Fibroblast of the aortic adventitia (primary cell): ENCODE measurements around the gene CAMP. TPM values are rescaled to one million over a fixed set of nuclear protein-coding genes. Genes with fewer than 3 reads are reported as not detected.

Experiments used
- small RNA-seq: library from RNA; depleted of rRNA; stranded (forward); fragments of <200 nt; gene quantifications from one replicate; pipeline ENCODE3, GENCODE V24; 2012
- total RNA-seq: library from RNA; depleted of rRNA; stranded (reverse); fragments of >200 nt; gene quantifications from 2 replicates; pipeline ENCODE4 v1.2.3, GENCODE V29; 2012; ENCODE audit warnings: low replicate concordance

CAMP gene
- total RNA-seq, 1 donor, result not detected

Small RNAs within 50 kb of the gene (small RNA-seq; reads per million reads assigned to genes)
- gene MIR4443, result not detected
- gene NDUFB1P1, result not detected
- gene RNU7-128P, result not detected

Other genes starting within 250 kb of the CAMP start
- 80.1 and 157 TPM in 2 replicates for gene MAP4, start 207.1 kb upstream of the CAMP start, total RNA-seq
- 0.90 and 13.6 TPM in 2 replicates for gene CDC25A, start 35.1 kb upstream of the CAMP start, total RNA-seq
- 5.6 and 8.6 TPM in 2 replicates for gene ZNF589, start 17.6 kb downstream of the CAMP start, total RNA-seq
- gene NME6, start 77.9 kb downstream of the CAMP start, total RNA-seq, result 22.4 and 22.7 TPM in 2 replicates
- not detected in 2 replicates for gene SPINK8, start 110.2 kb downstream of the CAMP start, total RNA-seq
- 0.27 TPM in 1 of 2 replicates, not detected in the other for gene FBXW12, start 148.7 kb downstream of the CAMP start, total RNA-seq
- 30.0 and 59.5 TPM in 2 replicates for gene PLXNB1, start 206.6 kb downstream of the CAMP start, total RNA-seq
- gene CCDC51, start 216.6 kb downstream of the CAMP start, total RNA-seq, result 19.3 and 38.0 TPM in 2 replicates
- 234 and 390 TPM in 2 replicates for gene TMA7, start 216.8 kb downstream of the CAMP start, total RNA-seq
- gene ATRIP, start 223.2 kb downstream of the CAMP start, total RNA-seq, result 4.0 and 14.5 TPM in 2 replicates